ENCODE results near the gene ALPI. TPM values are rescaled to one million over a fixed set of nuclear protein-coding genes. Genes with fewer than 3 reads are reported as not detected.

ALPI gene
- total and polyA plus RNA-seq, 10 of the 15 experiments (the other 5 are each of a cell fraction or from before 2014, with no cell fraction given): not detected

DNA sequence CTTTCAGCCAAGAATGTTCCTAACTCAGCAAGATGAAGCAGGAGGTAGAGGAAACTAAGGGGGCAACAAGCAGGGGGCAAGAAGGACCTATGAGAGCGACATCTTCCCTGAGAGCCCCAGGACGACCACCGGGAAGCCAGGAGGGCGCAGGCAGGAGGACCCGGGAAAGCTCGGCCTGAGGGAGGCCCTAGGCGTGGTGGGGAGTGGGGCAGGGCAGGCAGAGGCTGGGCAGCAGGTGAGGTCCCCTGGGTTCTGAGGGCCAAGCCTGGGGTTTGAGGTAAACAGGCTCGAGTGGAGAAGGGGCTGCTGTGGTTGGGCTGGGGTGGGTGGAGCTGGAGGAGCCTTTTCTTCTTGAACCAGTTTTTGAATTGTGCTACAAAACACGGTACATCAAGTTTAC lies 1.3 kb upstream of the ALPI start:
- DNase-seq (ENCODE audit: low read depth, low spot score) (no peak), FAIRE-seq (no peak), ATAC-seq (no peak)
- intact Hi-C loops (cut with micrococcal nuclease; ENCODE audit: unreplicated experiment) (loop anchor here (5.0 kb wide), 1 partner anchor 63 kb away; no protein-coding TSS in a partner anchor), in situ Hi-C loops (cut with MboI) (no loop called here)
- no peaks in the 10 kb centered on the region for H3K36me3 ChIP-seq (ENCODE audit: control insufficient read depth in 2 of 2, insufficient read depth in 2 of 2, low read length in 1 of 2)
- no peaks in the 10 kb centered on the region for H3K9me3 ChIP-seq (replicated peaks; ENCODE audit: control insufficient read depth, insufficient read depth, low read length)
- TF ChIP-seq HCFC1 (IDR thresholded peaks at IDR 0.05; ENCODE audit: low read length) (no peak), TCF12 (IDR thresholded peaks at IDR 0.05; ENCODE audit: low read depth, low read length) (no peak), ZNF622 (IDR thresholded peaks at IDR 0.05) (no peak), ZNF24 (IDR thresholded peaks at IDR 0.05) (no peak)
- H3K9ac ChIP-seq (ENCODE audit: control insufficient read depth, insufficient read depth, low read length): no peak overlapping the region
- H3K4me3 ChIP-seq: no peak overlapping the region
- H3K4me1 ChIP-seq (ENCODE audit: control insufficient read depth, insufficient read depth, low read length): no peaks in the 10 kb centered on the region
- no peaks in the 10 kb centered on the region for H4K20me1 ChIP-seq (ENCODE audit: control insufficient read depth, insufficient read depth)
- WGBS (ENCODE audit: insufficient coverage, insufficient replicate concordance, low lambda C conversion rate, missing lambda C conversion rate): 4% methylated on average over 8 of the region's 9 CpGs
- H3K4me2 ChIP-seq (ENCODE audit: control insufficient read depth, insufficient read depth): no peak overlapping the region
- H2AFZ ChIP-seq (ENCODE audit: control insufficient read depth, low read depth, low read length): no peak overlapping the region
- CTCF ChIA-PET: no interaction called here
- no peaks in the 10 kb centered on the region; a peak in 1 of 4 replicates for H3K27me3 ChIP-seq (replicated peaks in 1 of 2; ENCODE audit: control insufficient read depth in 2 of 2, insufficient read depth in 2 of 2, low read length in 1 of 2)
- POLR2A ChIA-PET: no interaction called here
- SMC1A ChIA-PET (ENCODE audit: uncharacterized antibody, unreplicated experiment): no interaction called here
- no peaks in the 10 kb centered on the region for H3K79me2 ChIP-seq (ENCODE audit: control insufficient read depth, insufficient read depth, low read length)
- H3K27ac ChIP-seq (ENCODE audit: control insufficient read depth, insufficient read depth): no peak overlapping the region
- RAD21 ChIA-PET (ENCODE audit: unreplicated experiment): no interaction called here
- BruUV-seq (replicated peaks): no TSS peak

DNA sequence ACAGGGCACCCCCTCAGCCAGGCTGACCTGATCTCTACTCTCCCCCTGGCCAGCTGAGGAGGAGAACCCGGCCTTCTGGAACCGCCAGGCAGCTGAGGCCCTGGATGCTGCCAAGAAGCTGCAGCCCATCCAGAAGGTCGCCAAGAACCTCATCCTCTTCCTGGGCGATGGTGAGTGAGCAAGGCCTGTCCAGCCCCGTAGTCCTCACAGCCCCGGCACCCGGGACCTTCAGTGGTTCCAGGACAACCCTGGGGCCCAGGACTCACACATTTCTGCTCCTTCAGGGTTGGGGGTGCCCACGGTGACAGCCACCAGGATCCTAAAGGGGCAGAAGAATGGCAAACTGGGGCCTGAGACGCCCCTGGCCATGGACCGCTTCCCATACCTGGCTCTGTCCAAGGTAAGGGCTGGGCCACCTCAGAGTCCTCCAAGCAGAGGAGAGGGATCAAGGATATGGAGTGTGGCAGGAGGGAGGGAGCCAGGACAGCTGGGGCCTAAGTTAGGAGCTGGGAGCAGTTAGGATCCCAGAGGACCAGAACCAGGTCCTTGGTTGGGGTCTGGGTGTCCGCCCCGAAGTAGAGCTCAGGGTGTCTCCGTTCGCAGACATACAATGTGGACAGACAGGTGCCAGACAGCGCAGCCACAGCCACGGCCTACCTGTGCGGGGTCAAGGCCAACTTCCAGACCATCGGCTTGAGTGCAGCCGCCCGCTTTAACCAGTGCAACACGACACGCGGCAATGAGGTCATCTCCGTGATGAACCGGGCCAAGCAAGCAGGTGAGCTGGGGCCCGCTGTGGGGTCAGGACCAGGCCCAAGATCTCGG lies 555 bp downstream of the ALPI start:
- no TSS peak for BruUV-seq (replicated peaks)
- POLR2A ChIA-PET: no interaction called here
- no peaks in the 10 kb centered on the region for H4K20me1 ChIP-seq (ENCODE audit: control insufficient read depth, insufficient read depth)
- in situ Hi-C loops (cut with MboI): no loop called here
- no peak overlapping the region for H3K4me3 ChIP-seq
- H3K4me2 ChIP-seq (ENCODE audit: control insufficient read depth, insufficient read depth): no peak overlapping the region
- H3K36me3 ChIP-seq (ENCODE audit: control insufficient read depth in 2 of 2, insufficient read depth in 2 of 2, low read length in 1 of 2): no peaks in the 10 kb centered on the region
- no peak overlapping the region for H3K27ac ChIP-seq (ENCODE audit: control insufficient read depth, insufficient read depth)
- no peaks in the 10 kb centered on the region for H3K79me2 ChIP-seq (ENCODE audit: control insufficient read depth, insufficient read depth, low read length)
- no peaks in the 10 kb centered on the region for H3K9me3 ChIP-seq (replicated peaks; ENCODE audit: control insufficient read depth, insufficient read depth, low read length)
- FAIRE-seq: no peak
- DNase-seq (ENCODE audit: low read depth, low spot score): no peak
- H2AFZ ChIP-seq (ENCODE audit: control insufficient read depth, low read depth, low read length): no peak overlapping the region
- CTCF ChIA-PET: interaction anchor here (1.0 kb wide), 1 partner anchor 10 kb away, joined by 3 read pairs; no protein-coding TSS in a partner anchor
- H3K4me1 ChIP-seq (ENCODE audit: control insufficient read depth, insufficient read depth, low read length): no peaks in the 10 kb centered on the region
- RAD21 ChIA-PET (ENCODE audit: unreplicated experiment): no interaction called here
- H3K27me3 ChIP-seq (replicated peaks in 1 of 2; ENCODE audit: control insufficient read depth in 2 of 2, insufficient read depth in 2 of 2, low read length in 1 of 2): no peaks in the 10 kb centered on the region; a peak in 1 of 4 replicates
- TF ChIP-seq SREBF2 (IDR thresholded peaks at IDR 0.05; ENCODE audit: low read length) (no peak), SIN3A (IDR thresholded peaks at IDR 0.05; ENCODE audit: low read depth, low read length) (no peak), SMC3 (IDR thresholded peaks at IDR 0.05; ENCODE audit: borderline replicate concordance, low read length) (no peak), ZNF24 (IDR thresholded peaks at IDR 0.05) (no peak), MXI1 (IDR thresholded peaks at IDR 0.05; ENCODE audit: low read depth, low read length) (no peak), TCF7 (IDR thresholded peaks at IDR 0.05; ENCODE audit: borderline replicate concordance) (no peak), CBX5 (IDR thresholded peaks at IDR 0.05; ENCODE audit: low read depth) (no peak), BCL3 (IDR thresholded peaks at IDR 0.05; ENCODE audit: borderline replicate concordance, insufficient read depth, low read depth, low read length, poor library complexity, severe bottlenecking) (no peak)
- intact Hi-C loops (cut with micrococcal nuclease; ENCODE audit: unreplicated experiment): no loop called here
- ATAC-seq: no peak
- SMC1A ChIA-PET (ENCODE audit: uncharacterized antibody, unreplicated experiment): no interaction called here
- WGBS (ENCODE audit: insufficient coverage, insufficient replicate concordance, low lambda C conversion rate, missing lambda C conversion rate): 52% methylated on average over 27 of the region's 27 CpGs
- H3K9ac ChIP-seq (ENCODE audit: control insufficient read depth, insufficient read depth, low read length): no peak overlapping the region
